ENCODE measurements around the gene TSPO2. TPM values are rescaled to one million over a fixed set of nuclear protein-coding genes. Genes with fewer than 3 reads are reported as not detected.

TSPO2 gene
- total and polyA plus RNA-seq, 2 of the 13 experiments (the other 11 are each of a cell fraction or from before 2014, with no cell fraction given) = 0.55 TPM; not detected in 1

DNA sequence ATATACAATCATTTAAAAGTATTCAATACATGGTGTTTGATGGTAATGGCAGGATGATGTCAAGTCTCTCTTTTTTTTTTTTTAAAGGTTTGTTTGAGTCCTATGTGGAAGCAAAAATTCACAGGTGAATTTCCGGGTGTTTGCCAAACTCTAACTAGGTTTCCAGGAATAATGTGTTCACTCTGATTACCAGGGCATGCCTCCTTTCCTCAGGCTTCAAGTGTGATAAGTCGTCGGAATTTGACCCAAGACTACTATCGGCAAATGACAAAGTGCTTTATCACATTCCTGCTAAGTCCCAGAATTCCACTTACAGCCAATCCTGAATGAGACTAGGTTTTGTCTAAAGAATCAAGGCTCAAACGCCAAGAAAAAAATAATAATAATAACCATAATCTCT, 22.6 kb downstream of the TSPO2 start (continued):
- TF ChIP-seq, protein P1, sequence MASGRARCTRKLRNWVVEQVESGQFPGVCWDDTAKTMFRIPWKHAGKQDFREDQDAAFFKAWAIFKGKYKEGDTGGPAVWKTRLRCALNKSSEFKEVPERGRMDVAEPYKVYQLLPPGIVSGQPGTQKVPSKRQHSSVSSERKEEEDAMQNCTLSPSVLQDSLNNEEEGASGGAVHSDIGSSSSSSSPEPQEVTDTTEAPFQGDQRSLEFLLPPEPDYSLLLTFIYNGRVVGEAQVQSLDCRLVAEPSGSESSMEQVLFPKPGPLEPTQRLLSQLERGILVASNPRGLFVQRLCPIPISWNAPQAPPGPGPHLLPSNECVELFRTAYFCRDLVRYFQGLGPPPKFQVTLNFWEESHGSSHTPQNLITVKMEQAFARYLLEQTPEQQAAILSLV (CRISPR knock-in tag; IDR thresholded peaks at IDR 0.05; ENCODE audit: borderline replicate concordance) = no peak
- TF ChIP-seq, protein P2, sequence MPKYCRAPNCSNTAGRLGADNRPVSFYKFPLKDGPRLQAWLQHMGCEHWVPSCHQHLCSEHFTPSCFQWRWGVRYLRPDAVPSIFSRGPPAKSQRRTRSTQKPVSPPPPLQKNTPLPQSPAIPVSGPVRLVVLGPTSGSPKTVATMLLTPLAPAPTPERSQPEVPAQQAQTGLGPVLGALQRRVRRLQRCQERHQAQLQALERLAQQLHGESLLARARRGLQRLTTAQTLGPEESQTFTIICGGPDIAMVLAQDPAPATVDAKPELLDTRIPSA (CRISPR knock-in tag; IDR thresholded peaks at IDR 0.05; ENCODE audit: borderline replicate concordance) = no peak
- TF ChIP-seq, protein P3, sequence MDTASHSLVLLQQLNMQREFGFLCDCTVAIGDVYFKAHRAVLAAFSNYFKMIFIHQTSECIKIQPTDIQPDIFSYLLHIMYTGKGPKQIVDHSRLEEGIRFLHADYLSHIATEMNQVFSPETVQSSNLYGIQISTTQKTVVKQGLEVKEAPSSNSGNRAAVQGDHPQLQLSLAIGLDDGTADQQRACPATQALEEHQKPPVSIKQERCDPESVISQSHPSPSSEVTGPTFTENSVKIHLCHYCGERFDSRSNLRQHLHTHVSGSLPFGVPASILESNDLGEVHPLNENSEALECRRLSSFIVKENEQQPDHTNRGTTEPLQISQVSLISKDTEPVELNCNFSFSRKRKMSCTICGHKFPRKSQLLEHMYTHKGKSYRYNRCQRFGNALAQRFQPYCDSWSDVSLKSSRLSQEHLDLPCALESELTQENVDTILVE (CRISPR knock-in tag; IDR thresholded peaks at IDR 0.05) = no peak
- no peak for TF ChIP-seq ZNF749 (CRISPR knock-in tag; IDR thresholded peaks at IDR 0.05; ENCODE audit: borderline replicate concordance)
- TF ChIP-seq ZSCAN12 (CRISPR knock-in tag; IDR thresholded peaks at IDR 0.05) = no peak
- no peak for TF ChIP-seq NCOA5 (CRISPR knock-in tag; IDR thresholded peaks at IDR 0.05)
- TF ChIP-seq HNRNPLL (IDR thresholded peaks at IDR 0.05; ENCODE audit: low read depth, low read length, poor library complexity, severe bottlenecking) = no peak
- TF ChIP-seq, protein P4, sequence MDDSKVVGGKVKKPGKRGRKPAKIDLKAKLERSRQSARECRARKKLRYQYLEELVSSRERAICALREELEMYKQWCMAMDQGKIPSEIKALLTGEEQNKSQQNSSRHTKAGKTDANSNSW (CRISPR knock-in tag; IDR thresholded peaks at IDR 0.05; ENCODE audit: borderline replicate concordance) = no peak
- TF ChIP-seq, protein P5, sequence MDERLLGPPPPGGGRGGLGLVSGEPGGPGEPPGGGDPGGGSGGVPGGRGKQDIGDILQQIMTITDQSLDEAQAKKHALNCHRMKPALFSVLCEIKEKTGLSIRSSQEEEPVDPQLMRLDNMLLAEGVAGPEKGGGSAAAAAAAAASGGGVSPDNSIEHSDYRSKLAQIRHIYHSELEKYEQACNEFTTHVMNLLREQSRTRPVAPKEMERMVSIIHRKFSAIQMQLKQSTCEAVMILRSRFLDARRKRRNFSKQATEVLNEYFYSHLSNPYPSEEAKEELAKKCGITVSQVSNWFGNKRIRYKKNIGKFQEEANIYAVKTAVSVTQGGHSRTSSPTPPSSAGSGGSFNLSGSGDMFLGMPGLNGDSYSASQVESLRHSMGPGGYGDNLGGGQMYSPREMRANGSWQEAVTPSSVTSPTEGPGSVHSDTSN (CRISPR knock-in tag; IDR thresholded peaks at IDR 0.05) = no peak
- TF ChIP-seq TEAD3 (CRISPR knock-in tag; optimal IDR thresholded peaks at IDR 0.05; ENCODE audit: borderline replicate concordance) = peak; percentile 24
- TF ChIP-seq CC2D1A (CRISPR knock-in tag; IDR thresholded peaks at IDR 0.05) = no peak
- no peak for TF ChIP-seq FOXK2 (IDR thresholded peaks at IDR 0.05)
- TF ChIP-seq ZNF282 (IDR thresholded peaks at IDR 0.05; ENCODE audit: partially characterized antibody) = no peak
- no peak for TF ChIP-seq MATR3 (CRISPR knock-in tag; IDR thresholded peaks at IDR 0.05)
- TF ChIP-seq, protein P6, sequence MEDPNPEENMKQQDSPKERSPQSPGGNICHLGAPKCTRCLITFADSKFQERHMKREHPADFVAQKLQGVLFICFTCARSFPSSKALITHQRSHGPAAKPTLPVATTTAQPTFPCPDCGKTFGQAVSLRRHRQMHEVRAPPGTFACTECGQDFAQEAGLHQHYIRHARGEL (CRISPR knock-in tag; IDR thresholded peaks at IDR 0.05) = no peak
- no peak for TF ChIP-seq ZNF432 (CRISPR knock-in tag; IDR thresholded peaks at IDR 0.05; ENCODE audit: borderline replicate concordance)
- TF ChIP-seq HNF4A (CRISPR knock-in tag; IDR thresholded peaks at IDR 0.05) = no peak
- TF ChIP-seq, protein P7, sequence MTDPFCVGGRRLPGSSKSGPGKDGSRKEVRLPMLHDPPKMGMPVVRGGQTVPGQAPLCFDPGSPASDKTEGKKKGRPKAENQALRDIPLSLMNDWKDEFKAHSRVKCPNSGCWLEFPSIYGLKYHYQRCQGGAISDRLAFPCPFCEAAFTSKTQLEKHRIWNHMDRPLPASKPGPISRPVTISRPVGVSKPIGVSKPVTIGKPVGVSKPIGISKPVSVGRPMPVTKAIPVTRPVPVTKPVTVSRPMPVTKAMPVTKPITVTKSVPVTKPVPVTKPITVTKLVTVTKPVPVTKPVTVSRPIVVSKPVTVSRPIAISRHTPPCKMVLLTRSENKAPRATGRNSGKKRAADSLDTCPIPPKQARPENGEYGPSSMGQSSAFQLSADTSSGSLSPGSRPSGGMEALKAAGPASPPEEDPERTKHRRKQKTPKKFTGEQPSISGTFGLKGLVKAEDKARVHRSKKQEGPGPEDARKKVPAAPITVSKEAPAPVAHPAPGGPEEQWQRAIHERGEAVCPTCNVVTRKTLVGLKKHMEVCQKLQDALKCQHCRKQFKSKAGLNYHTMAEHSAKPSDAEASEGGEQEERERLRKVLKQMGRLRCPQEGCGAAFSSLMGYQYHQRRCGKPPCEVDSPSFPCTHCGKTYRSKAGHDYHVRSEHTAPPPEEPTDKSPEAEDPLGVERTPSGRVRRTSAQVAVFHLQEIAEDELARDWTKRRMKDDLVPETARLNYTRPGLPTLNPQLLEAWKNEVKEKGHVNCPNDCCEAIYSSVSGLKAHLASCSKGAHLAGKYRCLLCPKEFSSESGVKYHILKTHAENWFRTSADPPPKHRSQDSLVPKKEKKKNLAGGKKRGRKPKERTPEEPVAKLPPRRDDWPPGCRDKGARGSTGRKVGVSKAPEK (CRISPR knock-in tag; IDR thresholded peaks at IDR 0.05; ENCODE audit: borderline replicate concordance) = 0 out of 2 replicates have a peak, but pooled peaks have one; percentile 36
- TF ChIP-seq, protein P8, sequence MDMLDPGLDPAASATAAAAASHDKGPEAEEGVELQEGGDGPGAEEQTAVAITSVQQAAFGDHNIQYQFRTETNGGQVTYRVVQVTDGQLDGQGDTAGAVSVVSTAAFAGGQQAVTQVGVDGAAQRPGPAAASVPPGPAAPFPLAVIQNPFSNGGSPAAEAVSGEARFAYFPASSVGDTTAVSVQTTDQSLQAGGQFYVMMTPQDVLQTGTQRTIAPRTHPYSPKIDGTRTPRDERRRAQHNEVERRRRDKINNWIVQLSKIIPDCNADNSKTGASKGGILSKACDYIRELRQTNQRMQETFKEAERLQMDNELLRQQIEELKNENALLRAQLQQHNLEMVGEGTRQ (IDR thresholded peaks at IDR 0.05; ENCODE audit: low read depth, low read length) = no peak
- TF ChIP-seq, protein P8 (CRISPR knock-in tag; IDR thresholded peaks at IDR 0.05; ENCODE audit: borderline replicate concordance) = no peak
- no peak for TF ChIP-seq RBM22 (optimal IDR thresholded peaks at IDR 0.05; ENCODE audit: low read length)
- TF ChIP-seq MYC (CRISPR knock-in tag; IDR thresholded peaks at IDR 0.05; ENCODE audit: borderline replicate concordance) = no peak

Measured in HepG2 (cell line).